ENCODE data around the gene ALG3.

The ALG3 gene

DNA sequence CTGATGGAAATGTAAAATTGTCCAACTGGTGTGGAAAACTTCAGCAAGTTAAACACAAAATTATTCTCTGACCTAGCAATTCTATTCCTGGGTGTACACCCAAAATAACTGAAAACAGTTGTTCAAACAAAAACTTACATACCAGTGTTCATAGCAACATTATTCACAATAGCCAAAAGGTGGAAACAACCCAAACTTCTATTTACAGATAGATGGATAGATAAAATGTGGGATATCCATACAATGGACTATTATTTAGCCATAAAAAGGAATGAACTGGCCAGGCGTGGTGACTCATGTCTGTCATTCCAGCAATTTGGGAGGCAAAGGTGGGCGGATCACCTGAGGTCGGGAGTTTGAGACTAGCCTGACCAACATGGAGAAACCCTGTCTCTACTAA, 26.2 kb downstream of the ALG3 start:
- H3K4me3 ChIP-seq (ENCODE audit: low read depth, low read length): no peak overlapping the region
- DNase-seq (ENCODE audit: low read depth, low spot score): no peak
- POLR2A ChIA-PET: no interaction called here
- TF ChIP-seq, protein P1, sequence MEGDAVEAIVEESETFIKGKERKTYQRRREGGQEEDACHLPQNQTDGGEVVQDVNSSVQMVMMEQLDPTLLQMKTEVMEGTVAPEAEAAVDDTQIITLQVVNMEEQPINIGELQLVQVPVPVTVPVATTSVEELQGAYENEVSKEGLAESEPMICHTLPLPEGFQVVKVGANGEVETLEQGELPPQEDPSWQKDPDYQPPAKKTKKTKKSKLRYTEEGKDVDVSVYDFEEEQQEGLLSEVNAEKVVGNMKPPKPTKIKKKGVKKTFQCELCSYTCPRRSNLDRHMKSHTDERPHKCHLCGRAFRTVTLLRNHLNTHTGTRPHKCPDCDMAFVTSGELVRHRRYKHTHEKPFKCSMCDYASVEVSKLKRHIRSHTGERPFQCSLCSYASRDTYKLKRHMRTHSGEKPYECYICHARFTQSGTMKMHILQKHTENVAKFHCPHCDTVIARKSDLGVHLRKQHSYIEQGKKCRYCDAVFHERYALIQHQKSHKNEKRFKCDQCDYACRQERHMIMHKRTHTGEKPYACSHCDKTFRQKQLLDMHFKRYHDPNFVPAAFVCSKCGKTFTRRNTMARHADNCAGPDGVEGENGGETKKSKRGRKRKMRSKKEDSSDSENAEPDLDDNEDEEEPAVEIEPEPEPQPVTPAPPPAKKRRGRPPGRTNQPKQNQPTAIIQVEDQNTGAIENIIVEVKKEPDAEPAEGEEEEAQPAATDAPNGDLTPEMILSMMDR (IDR thresholded peaks at IDR 0.05; ENCODE audit: insufficient read depth, low read length, missing control alignments): no peak
- CTCF ChIA-PET: interaction anchor here (1.0 to 2.4 kb wide), 4 partner anchors 10 to 78 kb away, joined by 3 to 8 read pairs (median 4); partner anchors contain the start of gene EEF1AKMT4

DNA sequence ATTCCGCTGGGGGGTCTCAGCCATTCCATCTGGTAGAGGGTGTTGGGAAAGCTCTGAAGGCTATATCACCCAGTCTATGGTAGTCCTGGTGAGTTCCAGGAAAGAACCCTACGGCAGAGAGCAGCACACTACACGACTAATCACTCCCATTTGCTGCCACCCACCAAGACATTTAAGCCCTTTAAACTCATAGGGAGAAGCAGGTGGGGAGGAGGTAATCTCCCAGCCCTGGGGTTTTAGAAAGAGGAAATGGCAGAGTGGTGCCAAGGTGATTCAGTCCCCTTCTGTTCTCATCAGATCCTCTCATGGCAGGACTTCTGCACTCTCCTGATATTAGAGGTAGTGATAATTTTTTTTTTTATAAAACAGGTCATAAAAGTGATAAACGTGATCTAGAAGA, 29.9 kb downstream of the ALG3 start:
- POLR2A ChIA-PET: no interaction called here
- DNase-seq (ENCODE audit: low read depth, low spot score): no peak
- TF ChIP-seq, protein P1 (IDR thresholded peaks at IDR 0.05; ENCODE audit: insufficient read depth, low read length, missing control alignments): no peak
- no peak overlapping the region for H3K4me3 ChIP-seq (ENCODE audit: low read depth, low read length)
- CTCF ChIA-PET: interaction anchor here (6.4 kb wide), 1 partner anchor 8 kb away, joined by 42 read pairs; no protein-coding TSS in a partner anchor

GRCh38 chr3:184211718-184212117, 37.0 kb downstream of the ALG3 start:
- ChIA-PET POLR2A (interaction anchor here (0.7 kb wide), 1 partner anchor 11 kb away, joined by 4 read pairs; no protein-coding TSS in a partner anchor), CTCF (interaction anchor here (1.1 to 4.6 kb wide), 4 partner anchors 10 to 39 kb away, joined by 3 to 21 read pairs (median 6); partner anchors contain the start of gene EEF1AKMT4)
- TF ChIP-seq, protein P1 (IDR thresholded peaks at IDR 0.05; ENCODE audit: insufficient read depth, low read length, missing control alignments): no peak
- no peak overlapping the region for H3K4me3 ChIP-seq (ENCODE audit: low read depth, low read length)
- DNase-seq (ENCODE audit: low read depth, low spot score): no peak

DNA sequence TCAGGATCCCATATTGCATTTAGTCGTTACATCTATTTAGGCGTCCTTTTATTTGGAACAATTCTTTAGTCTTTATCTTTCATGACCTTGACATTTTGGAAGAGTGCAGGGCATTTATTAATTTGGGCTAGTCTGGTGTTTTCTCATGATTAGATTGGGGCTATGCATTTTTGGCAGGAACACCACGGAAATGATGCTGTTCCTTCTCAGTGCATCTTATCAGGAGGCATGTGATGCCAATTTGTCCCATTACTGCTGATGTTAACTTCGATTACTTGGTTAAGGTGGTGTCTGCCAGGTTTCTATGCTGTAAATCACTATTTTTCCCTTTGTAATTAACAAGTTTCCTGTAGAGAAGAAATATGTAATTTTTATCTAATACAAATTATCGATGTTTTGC, 37.5 kb downstream of the ALG3 start:
- no peak for DNase-seq (ENCODE audit: low read depth, low spot score)
- TF ChIP-seq, protein P1 (IDR thresholded peaks at IDR 0.05; ENCODE audit: insufficient read depth, low read length, missing control alignments): no peak
- POLR2A ChIA-PET: interaction anchor here (0.7 kb wide), 1 partner anchor 11 kb away, joined by 4 read pairs; no protein-coding TSS in a partner anchor
- no peak overlapping the region for H3K4me3 ChIP-seq (ENCODE audit: low read depth, low read length)
- CTCF ChIA-PET: interaction anchor here (1.1 to 4.6 kb wide), 5 partner anchors 11 to 78 kb away, joined by 3 to 21 read pairs (median 4); partner anchors contain the start of gene EEF1AKMT4

- TF ChIP-seq, protein P1 (IDR thresholded peaks at IDR 0.05; ENCODE audit: insufficient read depth, low read length, missing control alignments): no peak
- ChIA-PET POLR2A (no interaction called here), CTCF (interaction anchor here (4.6 kb wide), 1 partner anchor 18 kb away, joined by 21 read pairs; no protein-coding TSS in a partner anchor)
- no peak overlapping the region for H3K4me3 ChIP-seq (ENCODE audit: low read depth, low read length)
- DNase-seq (ENCODE audit: low read depth, low spot score): no peak
Measured at GRCh38 chr3:184209146-184209923, 39.4 kb downstream of the ALG3 start.

- ChIA-PET POLR2A (interaction anchor here (0.6 kb wide), 1 partner anchor 17 kb away, joined by 4 read pairs; no protein-coding TSS in a partner anchor), CTCF (interaction anchor here (4.4 kb wide), 1 partner anchor 23 kb away, joined by 28 read pairs; no protein-coding TSS in a partner anchor)
- no peak overlapping the region for H3K4me3 ChIP-seq (ENCODE audit: low read depth, low read length)
- TF ChIP-seq, protein P1 (IDR thresholded peaks at IDR 0.05; ENCODE audit: insufficient read depth, low read length, missing control alignments): no peak
- DNase-seq (ENCODE audit: low read depth, low spot score): no peak
Measured at GRCh38 chr3:184203526-184203925, 45.2 kb downstream of the ALG3 start.
